NCI-H146 treated with DMSO at 0.1 percent for 48 hours (cell line): Measurements from ENCODE around the gene CPM.

Experiments
- DNase-seq: peaks from one replicate; lab custom pipeline; 2025; ENCODE audit not compliant: unreplicated experiment; lab: John Stamatoyannopoulos, UW

CPM gene

DNA sequence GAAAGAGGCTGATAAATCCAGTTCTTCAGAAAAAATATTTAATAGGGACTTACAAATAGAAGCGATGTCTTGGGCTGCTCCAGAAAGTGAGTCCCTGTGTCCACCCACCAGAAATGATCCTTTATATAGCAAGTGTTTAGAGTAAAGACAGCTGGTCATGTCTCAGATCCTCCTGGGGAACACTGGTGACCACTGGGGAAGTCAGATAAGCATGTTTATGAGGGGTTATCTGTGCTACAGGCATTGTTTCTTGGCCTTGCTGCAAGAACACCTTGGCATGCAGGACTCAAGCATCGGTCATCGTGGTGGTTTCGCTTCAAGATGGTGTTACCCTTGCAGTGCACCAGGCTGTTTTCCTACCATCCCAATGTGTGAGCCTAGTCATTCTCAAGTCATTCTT, 27.2 kb downstream of the CPM start:
- DNase-seq: no peak

DNA sequence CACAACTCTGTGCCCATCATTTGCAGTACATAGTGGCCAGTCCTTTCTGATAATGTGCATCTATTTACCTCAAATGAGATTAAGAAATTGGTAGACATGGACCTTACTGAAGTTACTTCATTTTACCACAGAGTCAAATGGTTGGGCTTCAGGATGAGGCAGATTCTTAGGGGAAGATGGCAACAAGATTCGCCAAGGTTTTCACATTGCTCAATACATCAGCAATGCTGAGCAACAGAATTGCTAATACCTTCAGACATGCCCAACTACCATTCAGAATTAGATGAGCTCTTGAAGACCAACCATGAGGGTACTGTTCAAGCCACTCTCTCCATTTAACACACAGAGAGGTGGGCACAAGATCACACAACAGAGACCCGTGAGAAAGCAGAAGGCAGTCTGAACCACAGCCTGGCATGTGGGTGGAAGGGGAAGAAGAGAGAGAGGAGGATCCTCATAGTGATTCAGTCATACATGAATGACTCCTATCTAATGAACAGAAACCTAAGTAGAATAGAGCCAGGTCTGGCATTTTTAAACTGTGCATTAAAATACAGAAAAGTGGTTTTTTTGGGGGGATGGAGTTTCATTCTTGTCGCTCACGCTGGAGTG, 28.5 kb downstream of the CPM start:
- DNase-seq: no peak

GRCh38 chr12:68903511-68903910, 29.5 kb downstream of the CPM start:
- DNase-seq: no peak

DNA sequence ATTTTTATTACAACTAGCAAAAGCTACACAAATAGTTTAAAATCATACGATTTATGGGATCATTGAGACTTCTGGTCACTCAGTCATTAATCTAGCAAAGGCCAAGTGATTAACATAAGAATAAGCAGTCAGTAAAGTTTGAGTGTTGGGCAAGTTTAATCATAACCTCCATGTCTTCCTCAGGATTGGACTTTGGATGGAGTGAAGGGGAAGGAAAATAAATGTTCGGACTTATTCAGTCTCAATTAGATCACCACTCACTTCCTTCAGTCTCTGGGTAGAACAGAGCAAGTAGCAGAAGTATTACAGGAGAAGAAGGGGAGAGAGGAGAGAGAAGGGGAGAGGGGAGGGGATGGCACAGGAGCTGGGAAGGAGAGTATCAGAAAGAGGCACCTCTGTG, 31.4 kb downstream of the CPM start:
- DNase-seq: no peak

- no peak for DNase-seq
Measured at GRCh38 chr12:68901145-68901544, 31.8 kb downstream of the CPM start.

GRCh38 chr12:68900241-68900640, 32.7 kb downstream of the CPM start:
- no peak for DNase-seq

- DNase-seq: no peak
Measured at GRCh38 chr12:68899251-68899771, 33.7 kb downstream of the CPM start.

DNA sequence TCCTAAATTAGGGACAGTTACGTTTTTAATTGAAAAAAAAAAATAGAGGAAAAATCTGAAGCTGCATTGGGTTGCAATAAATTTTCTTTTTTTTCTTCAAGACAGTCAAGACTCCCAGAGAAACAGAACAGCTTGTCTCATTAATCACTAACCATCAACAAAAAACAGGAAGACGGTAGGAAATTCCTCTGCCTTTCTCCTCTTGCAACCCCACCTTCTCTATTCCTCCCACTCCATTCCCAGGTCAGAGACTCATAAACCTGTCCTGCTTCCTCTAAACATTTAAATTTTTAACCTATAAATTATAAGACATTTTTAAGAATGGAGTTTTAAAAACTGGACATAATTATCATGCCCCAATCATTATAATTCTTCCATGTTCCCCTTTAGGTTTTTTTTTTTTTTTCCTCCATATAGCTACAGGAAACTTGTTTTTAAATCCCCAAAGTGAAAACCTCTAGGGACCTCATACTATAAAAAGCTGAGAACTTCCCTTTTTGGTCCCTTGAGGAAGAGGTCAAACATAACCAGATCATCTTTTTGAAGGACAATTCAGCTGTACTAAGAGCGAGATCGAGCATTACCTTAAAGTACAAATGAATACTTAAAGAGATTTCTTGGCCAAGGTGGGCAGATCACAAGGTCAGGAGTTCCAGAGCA, 36.0 kb downstream of the CPM start:
- no peak for DNase-seq

- no peak for DNase-seq
Measured at GRCh38 chr12:68894276-68894855, 38.6 kb downstream of the CPM start.

DNA sequence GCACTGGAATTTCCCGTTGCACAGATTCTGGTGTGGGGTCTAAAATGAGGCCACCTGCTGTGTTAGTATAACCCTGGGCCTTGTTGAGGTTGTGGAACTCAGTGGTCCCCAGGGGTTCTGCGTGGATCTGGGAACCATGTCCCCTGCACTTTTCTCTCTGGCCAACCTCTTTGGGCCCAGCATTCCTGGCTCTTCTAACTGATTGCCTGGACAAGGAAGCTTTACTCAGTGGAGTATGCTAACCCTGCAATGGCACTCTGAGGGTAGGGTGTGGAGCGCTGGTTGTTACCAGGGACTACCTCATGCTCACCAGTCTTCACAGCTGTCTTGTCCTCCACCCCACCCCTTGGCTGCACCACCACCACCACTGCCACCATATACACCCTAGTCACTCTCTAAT, 39.2 kb downstream of the CPM start:
- no peak for DNase-seq

GRCh38 chr12:68893201-68893600, 39.8 kb downstream of the CPM start:
- no peak for DNase-seq

- DNase-seq: no peak
Measured at GRCh38 chr12:68891141-68891540, 41.8 kb downstream of the CPM start.

DNA sequence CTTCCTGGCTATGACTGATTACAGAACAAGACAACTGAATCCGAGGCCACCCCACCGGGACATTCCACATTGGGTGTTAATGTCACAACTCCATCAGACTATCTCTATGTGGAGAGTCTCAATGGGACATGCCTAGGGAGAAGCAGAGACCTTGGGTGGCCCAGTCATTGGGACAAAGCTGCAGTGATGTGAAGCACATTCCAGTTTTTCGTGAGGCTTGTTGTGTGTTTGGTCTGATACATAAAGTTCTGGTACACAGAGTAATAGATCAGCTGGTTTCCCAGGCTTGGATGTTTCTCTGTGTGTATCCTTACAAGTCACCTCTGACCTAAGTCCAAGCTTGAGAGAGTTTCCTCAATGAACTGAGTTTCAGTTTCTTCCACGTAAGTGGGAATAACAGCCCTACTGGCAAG, 42.3 kb downstream of the CPM start:
- DNase-seq: no peak

DNA sequence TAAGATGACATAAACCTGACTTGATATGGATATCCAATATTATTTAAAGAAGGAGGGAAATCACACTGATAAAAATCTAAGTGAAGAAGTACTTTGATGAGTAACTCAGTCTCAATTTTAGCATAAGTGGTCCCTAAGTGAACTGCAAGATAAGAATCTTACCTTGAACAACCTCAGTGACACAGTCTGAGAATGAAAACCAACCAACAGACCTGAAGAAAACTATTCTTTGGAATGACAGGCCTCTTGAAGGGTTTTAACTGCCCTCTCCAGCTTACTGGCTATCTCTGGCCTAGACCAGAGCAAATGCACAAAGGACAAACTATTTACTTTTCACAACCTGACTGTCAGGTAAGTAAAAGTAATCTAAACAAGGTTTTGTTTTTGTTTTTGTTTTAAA, 44.7 kb downstream of the CPM start:
- no peak for DNase-seq

DNA sequence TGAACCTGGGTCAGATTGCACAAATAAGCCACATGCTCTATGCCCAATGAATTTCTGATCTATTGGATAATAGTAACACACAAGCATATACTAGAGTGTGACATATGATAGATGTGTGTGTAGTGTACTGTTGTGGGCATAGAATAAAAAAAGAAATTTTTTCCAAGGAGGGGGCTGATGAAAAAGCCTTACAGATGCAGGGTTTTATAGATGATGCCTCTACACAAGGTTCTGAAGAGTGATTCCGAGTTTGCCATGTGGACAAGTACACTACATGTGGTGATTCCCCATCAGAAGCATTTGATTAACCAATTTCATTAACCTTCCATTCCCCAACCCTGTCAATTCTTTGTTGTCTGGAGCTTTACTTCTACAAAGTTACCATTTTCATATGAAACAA, 45.3 kb downstream of the CPM start:
- DNase-seq: no peak

DNA sequence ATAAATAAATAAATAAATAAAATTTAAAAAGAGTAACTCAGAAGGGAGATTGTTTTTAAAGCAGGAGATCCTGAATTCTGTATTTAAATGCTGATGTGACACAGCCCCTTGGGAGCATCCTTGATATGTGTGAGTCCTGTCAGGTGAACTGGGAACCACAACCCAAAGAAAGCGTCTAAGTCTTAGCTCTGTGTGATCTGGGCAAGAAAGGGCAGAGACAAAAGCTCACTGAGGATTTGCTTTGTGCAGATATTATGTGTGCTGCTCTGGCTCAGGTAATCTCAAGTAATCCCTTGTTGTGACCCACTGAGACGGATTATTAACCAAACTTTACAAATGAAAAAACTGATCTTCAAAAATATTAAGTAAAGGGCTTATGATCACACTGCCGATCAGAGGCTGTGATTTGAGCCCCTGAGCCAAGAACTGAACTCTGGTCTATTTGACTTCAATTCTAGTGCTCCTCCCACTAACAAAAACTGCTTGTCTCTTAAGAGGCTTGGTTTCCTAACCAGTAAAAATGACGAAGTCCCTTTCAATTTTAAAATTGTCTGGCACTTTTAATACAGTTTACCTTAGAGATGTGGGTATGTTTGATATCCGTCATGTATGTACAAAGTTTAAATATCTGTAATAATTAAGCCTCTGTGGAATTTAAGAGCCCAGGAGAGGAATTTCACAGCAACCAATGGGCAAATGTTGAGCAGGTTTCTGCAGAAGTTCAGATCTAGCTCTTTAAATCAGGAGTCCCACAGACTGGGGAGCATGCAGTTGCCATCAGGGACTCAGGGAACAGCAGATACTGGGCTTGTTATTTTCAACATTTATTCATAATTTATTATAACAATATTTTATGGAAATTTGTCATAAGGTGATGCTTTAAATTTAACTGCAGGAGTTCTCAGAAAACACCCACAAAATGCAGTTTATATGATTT, 46.1 kb downstream of the CPM start:
- no peak for DNase-seq

DNA sequence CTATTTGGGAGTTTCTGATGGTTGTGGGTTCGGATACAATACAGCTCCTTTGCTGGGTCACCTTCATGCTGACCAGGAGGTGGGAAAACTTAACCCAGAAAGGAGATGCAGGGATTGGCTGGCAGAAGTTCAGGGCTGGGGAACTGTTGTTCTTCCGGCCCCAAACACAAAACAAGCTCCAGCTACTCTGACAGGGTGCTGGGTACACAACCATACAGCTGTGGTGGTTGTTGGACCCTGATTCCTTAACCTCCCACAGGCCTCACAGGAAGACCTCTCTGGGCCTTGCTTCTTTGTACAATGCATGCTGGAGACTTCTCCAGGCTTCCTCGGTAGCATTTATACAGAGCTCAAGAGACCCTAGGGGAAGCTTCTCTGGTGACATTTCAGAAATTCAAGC, 47.6 kb downstream of the CPM start:
- DNase-seq: no peak

GRCh38 chr12:68884251-68884650, 48.7 kb downstream of the CPM start:
- no peak for DNase-seq

DNA sequence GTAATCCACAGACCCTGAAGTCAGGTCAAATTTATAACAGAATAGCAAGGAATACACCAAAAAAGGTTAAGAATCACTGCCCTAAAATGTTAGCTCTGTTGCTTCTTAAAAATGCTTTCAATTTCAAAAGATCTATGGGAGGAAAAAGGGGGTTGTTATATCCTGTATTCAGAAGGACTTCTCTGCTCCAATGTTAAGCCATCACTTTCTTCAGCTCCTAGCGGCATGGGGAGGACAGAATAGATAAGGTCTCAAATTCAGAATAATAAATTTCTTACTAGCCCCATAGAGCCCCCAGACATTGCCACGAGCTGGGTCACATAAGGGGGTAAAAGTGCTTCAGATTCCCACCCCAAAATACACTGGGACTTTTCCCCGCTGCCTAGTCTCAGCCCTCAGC, 49.8 kb downstream of the CPM start:
- DNase-seq: no peak

DNA sequence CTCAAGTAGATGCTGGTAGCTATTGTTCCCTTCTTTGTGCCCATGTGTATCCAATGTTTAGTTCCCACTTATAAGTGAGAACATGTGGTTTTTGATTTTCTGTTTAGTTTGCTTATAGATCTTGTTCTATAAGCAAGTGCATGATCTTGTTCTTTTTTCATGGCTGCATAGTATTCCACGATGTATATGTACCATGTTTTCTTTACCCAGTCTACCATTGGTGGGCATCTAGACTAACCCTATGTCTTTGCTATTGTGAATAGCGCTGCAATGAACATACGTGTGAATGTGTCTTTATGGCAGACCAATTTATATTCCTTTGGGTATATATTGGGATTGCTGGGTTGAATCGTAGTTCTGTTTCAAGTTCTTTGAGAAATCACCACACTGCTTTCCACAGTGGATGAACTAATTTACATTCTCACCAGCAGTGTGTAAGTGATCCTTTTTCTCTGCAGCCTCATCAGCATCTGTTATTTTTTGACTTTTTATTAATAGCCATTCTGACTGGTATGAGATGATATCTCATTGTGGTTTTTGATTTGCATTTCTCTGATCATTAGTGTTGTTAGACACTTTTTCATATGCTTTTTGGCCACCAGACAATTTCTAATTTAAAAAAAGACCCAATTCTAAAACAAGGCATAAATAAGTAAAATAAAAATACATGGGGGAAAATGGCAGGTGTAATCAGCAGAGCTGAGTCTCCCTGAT, 50.6 kb downstream of the CPM start:
- DNase-seq: no peak
